Activated CD4-positive, alpha-beta T cell treated with anti-CD3 and anti-CD28 coated beads, Interleukin-2, amount 50 U/mL, for 16 hours (primary cell): ENCODE measurements around the gene SMARCA2.
"Not testable (repeated sequence)": the region's sequence is repeated elsewhere in the genome, so short reads cannot be mapped to it uniquely, and the experiment has no call there.

ENCODE experiments used
- DNase-seq: peaks from one replicate; pipeline ENCODE4 v3.0.0-alpha.2; 2020

SMARCA2 gene

GRCh38 chr9:2106666-2107065 is 91.5 kb downstream of the SMARCA2 start:
- peak; percentile 14 for DNase-seq

- DNase-seq: no peak
Measured at GRCh38 chr9:2107906-2108451, 92.8 kb downstream of the SMARCA2 start.

- DNase-seq: no peak
Measured at GRCh38 chr9:2109069-2109650, 94.0 kb downstream of the SMARCA2 start.

- DNase-seq: no peak
Measured at GRCh38 chr9:2110036-2110435, 94.9 kb downstream of the SMARCA2 start.

- DNase-seq: peak; percentile 13
Measured at GRCh38 chr9:2116073-2116472, 100.9 kb downstream of the SMARCA2 start.

- DNase-seq: no peak
Measured at GRCh38 chr9:2117527-2117926, 102.4 kb downstream of the SMARCA2 start.

GRCh38 chr9:2119566-2119965 is 104.4 kb downstream of the SMARCA2 start:
- no peak for DNase-seq

GRCh38 chr9:2120926-2121689 is 106.0 kb downstream of the SMARCA2 start:
- DNase-seq: no peak

GRCh38 chr9:2122299-2122698 is 107.2 kb downstream of the SMARCA2 start:
- DNase-seq: no peak

GRCh38 chr9:2125906-2126305 is 110.8 kb downstream of the SMARCA2 start:
- peak; percentile 45 for DNase-seq

- DNase-seq: no peak
Measured at GRCh38 chr9:2126331-2126803, 111.2 kb downstream of the SMARCA2 start.

GRCh38 chr9:2127486-2127885 is 112.3 kb downstream of the SMARCA2 start:
- DNase-seq: no peak

GRCh38 chr9:2128141-2128540 is 113.0 kb downstream of the SMARCA2 start:
- DNase-seq: no peak

GRCh38 chr9:2128618-2129017 is 113.5 kb downstream of the SMARCA2 start:
- no peak for DNase-seq

- DNase-seq: no peak
Measured at GRCh38 chr9:2130941-2131340, 115.8 kb downstream of the SMARCA2 start.

- DNase-seq: no peak
Measured at GRCh38 chr9:2132484-2133082, 117.4 kb downstream of the SMARCA2 start.

GRCh38 chr9:2134391-2134790 is 119.2 kb downstream of the SMARCA2 start:
- no peak for DNase-seq

- no peak for DNase-seq
Measured at GRCh38 chr9:2138646-2139045, 123.5 kb downstream of the SMARCA2 start.

GRCh38 chr9:2140600-2141223 is 125.6 kb downstream of the SMARCA2 start:
- no peak for DNase-seq

GRCh38 chr9:2142212-2142611 is 127.1 kb downstream of the SMARCA2 start:
- no peak for DNase-seq

GRCh38 chr9:2144619-2145018 is 129.5 kb downstream of the SMARCA2 start:
- DNase-seq: no peak

- DNase-seq: no peak
Measured at GRCh38 chr9:2145746-2146145, 130.6 kb downstream of the SMARCA2 start.

- not testable (repeated sequence) for DNase-seq
Measured at GRCh38 chr9:2146700-2147099, 131.6 kb downstream of the SMARCA2 start.
